GM18502 (cell line): ENCODE results near the gene PYROXD2.

ENCODE experiments used
- ATAC-seq: cut with Tn5 transposase; IDR thresholded peaks from one replicate; pipeline ENCODE4 v1.9.1; 2021; ENCODE audit warnings: mild to moderate bottlenecking; ENCODE audit not compliant: unreplicated experiment, poor library complexity

PYROXD2 gene

GRCh38 chr10:98436704-98437103 lies 21.7 kb upstream of the PYROXD2 start:
- ATAC-seq = no peak

GRCh38 chr10:98435178-98435577 lies 20.2 kb upstream of the PYROXD2 start:
- ATAC-seq = no peak

GRCh38 chr10:98433881-98434732 lies 19.1 kb upstream of the PYROXD2 start:
- no peak for ATAC-seq

- no peak for ATAC-seq
These were observed 18.4 kb upstream of the PYROXD2 start for GRCh38 chr10:98433371-98433770.

GRCh38 chr10:98432330-98432729 lies 17.3 kb upstream of the PYROXD2 start:
- ATAC-seq = no peak

GRCh38 chr10:98431016-98431415 lies 16.0 kb upstream of the PYROXD2 start:
- no peak for ATAC-seq

- no peak for ATAC-seq
These were observed 15.4 kb upstream of the PYROXD2 start for GRCh38 chr10:98430427-98430826.

GRCh38 chr10:98429320-98430072 lies 14.5 kb upstream of the PYROXD2 start:
- ATAC-seq = no peak

GRCh38 chr10:98427011-98427515 lies 12.1 kb upstream of the PYROXD2 start:
- ATAC-seq = no peak

GRCh38 chr10:98425511-98426352 lies 10.8 kb upstream of the PYROXD2 start:
- peak; percentile 76 for ATAC-seq

- ATAC-seq = no peak
These were observed 9.6 kb upstream of the PYROXD2 start for GRCh38 chr10:98424295-98425254.

GRCh38 chr10:98423691-98424120 lies 8.7 kb upstream of the PYROXD2 start:
- no peak for ATAC-seq

- ATAC-seq = no peak
These were observed 7.2 kb upstream of the PYROXD2 start for GRCh38 chr10:98422182-98422581.

- ATAC-seq = no peak
These were observed 5.8 kb upstream of the PYROXD2 start for GRCh38 chr10:98420786-98421185.

GRCh38 chr10:98419469-98420261 lies 4.7 kb upstream of the PYROXD2 start:
- ATAC-seq = no peak

- ATAC-seq = no peak
These were observed 3.9 kb upstream of the PYROXD2 start for GRCh38 chr10:98418665-98419468.

GRCh38 chr10:98417973-98418664 lies 3.1 kb upstream of the PYROXD2 start:
- no peak for ATAC-seq
